HG03565 (cell line): ENCODE data around the gene TTLL11.

Source experiments
- ATAC-seq: cut with Tn5 transposase; IDR thresholded peaks from one replicate; pipeline ENCODE4 v1.9.1; 2021; ENCODE audit warnings: mild to moderate bottlenecking, moderate library complexity; ENCODE audit not compliant: unreplicated experiment

TTLL11 gene

GRCh38 chr9:121944711-121945191 is 148.4 kb downstream of the TTLL11 start:
- no peak for ATAC-seq

- no peak for ATAC-seq
Observed at GRCh38 chr9:121943463-121943862, 149.6 kb downstream of the TTLL11 start.

GRCh38 chr9:121942866-121943382 is 150.2 kb downstream of the TTLL11 start:
- ATAC-seq = no peak

- no peak for ATAC-seq
Observed at GRCh38 chr9:121942313-121942712, 150.8 kb downstream of the TTLL11 start.

GRCh38 chr9:121939643-121940042 is 153.5 kb downstream of the TTLL11 start:
- ATAC-seq = no peak

- no peak for ATAC-seq
Observed at GRCh38 chr9:121938621-121939020, 154.5 kb downstream of the TTLL11 start.

- ATAC-seq = no peak
Observed at GRCh38 chr9:121937240-121937639, 155.9 kb downstream of the TTLL11 start.

GRCh38 chr9:121935739-121936138 is 157.4 kb downstream of the TTLL11 start:
- ATAC-seq = no peak

GRCh38 chr9:121930956-121931355 is 162.2 kb downstream of the TTLL11 start:
- ATAC-seq = no peak

GRCh38 chr9:121929893-121930875 is 162.9 kb downstream of the TTLL11 start:
- no peak for ATAC-seq

GRCh38 chr9:121927636-121928035 is 165.5 kb downstream of the TTLL11 start:
- no peak for ATAC-seq

GRCh38 chr9:121927081-121927480 is 166.0 kb downstream of the TTLL11 start:
- no peak for ATAC-seq

GRCh38 chr9:121926351-121926801 is 166.7 kb downstream of the TTLL11 start:
- no peak for ATAC-seq

- no peak for ATAC-seq
Observed at GRCh38 chr9:121925935-121926334, 167.2 kb downstream of the TTLL11 start.

- no peak for ATAC-seq
Observed at GRCh38 chr9:121924700-121925099, 168.4 kb downstream of the TTLL11 start.

GRCh38 chr9:121921444-121921843 is 171.7 kb downstream of the TTLL11 start:
- ATAC-seq = no peak

- no peak for ATAC-seq
Observed at GRCh38 chr9:121917375-121918335, 175.5 kb downstream of the TTLL11 start.

- ATAC-seq = no peak
Observed at GRCh38 chr9:121915304-121915625, 177.8 kb downstream of the TTLL11 start.

- ATAC-seq = no peak
Observed at GRCh38 chr9:121914604-121915303, 178.4 kb downstream of the TTLL11 start.

GRCh38 chr9:121914017-121914595 is 179.0 kb downstream of the TTLL11 start:
- ATAC-seq = no peak
